Liver (tissue), 9 donors: ENCODE results near the gene MAMSTR. TPM values are rescaled to one million over a fixed set of nuclear protein-coding genes. Genes with fewer than 3 reads are reported as not detected.

Experiments used
- DNase-seq: peaks from one replicate; pipeline ENCODE4 v3.0.0-alpha.2; 2017; ENCODE audit warnings: low spot score
- H3K27ac ChIP-seq, 2 donors: one replicate each; pipeline ENCODE4 v1.7.0; 2013; ENCODE audit warnings: inconsistent platforms in 2 of 2, low read length in 2 of 2, control low read depth in 1 of 2, low read depth in 1 of 2, mild to moderate bottlenecking in 1 of 2
- H3K27me3 ChIP-seq, 4 donors: one replicate each; pipeline versions ENCODE4 v1.6.1 to v1.7.0; 2013; ENCODE audit warnings: low read length in 3 of 4, inconsistent platforms in 1 of 4, mild to moderate bottlenecking in 1 of 4, moderate library complexity in 1 of 4; ENCODE audit not compliant: control insufficient read depth in 4 of 4, insufficient read depth in 4 of 4
- H3K36me3 ChIP-seq, 4 donors: one replicate each; pipeline versions ENCODE4 v1.6.1 to v1.7.0; 2013; ENCODE audit warnings: low read length in 3 of 4, mild to moderate bottlenecking in 3 of 4, low read depth in 1 of 4, moderate library complexity in 1 of 4; ENCODE audit not compliant: control insufficient read depth in 4 of 4, insufficient read depth in 3 of 4
- H3K4me1 ChIP-seq, 4 donors: one replicate each; pipeline versions ENCODE4 v1.6.1 to v1.7.0; 2013; ENCODE audit warnings: low read length in 3 of 4, mild to moderate bottlenecking in 3 of 4, moderate library complexity in 1 of 4; ENCODE audit not compliant: control insufficient read depth in 4 of 4, insufficient read depth in 4 of 4
- H3K4me3 ChIP-seq, 3 donors: one replicate each; pipeline versions ENCODE4 v1.6.1 to v1.7.0; 2013; ENCODE audit warnings: low read length in 3 of 3, control low read depth in 1 of 3, low read depth in 1 of 3, mild to moderate bottlenecking in 1 of 3
- H3K9ac ChIP-seq, 2 donors: one replicate each; pipeline ENCODE4 v1.7.0; 2013; ENCODE audit warnings: low read length in 2 of 2, mild to moderate bottlenecking in 2 of 2, moderate library complexity in 2 of 2, control low read depth in 1 of 2, low read depth in 1 of 2
- H3K9me3 ChIP-seq, 4 donors: one replicate each; pipeline versions ENCODE4 v1.6.1 to v1.7.0; 2013; ENCODE audit warnings: low read length in 3 of 4; ENCODE audit not compliant: control insufficient read depth in 4 of 4
- ATF3 ChIP-seq: IDR thresholded peaks from 2 replicates; pipeline ENCODE4 v1.6.1; 2016; ENCODE audit warnings: antibody characterized with exemption
- EGR1 ChIP-seq, 2 donors: IDR thresholded peaks; 2 replicates each; pipeline ENCODE4 v1.6.1; 2016 to 2018; ENCODE audit warnings: antibody characterized with exemption in 2 of 2, low read depth in 2 of 2
- GABPA ChIP-seq, 2 donors: IDR thresholded peaks in 1 of 2; conservative IDR thresholded peaks in 1 of 2; 2 replicates each; pipeline ENCODE4 v1.6.1; 2016; ENCODE audit warnings: antibody characterized with exemption in 2 of 2, mild to moderate bottlenecking in 1 of 2, moderate library complexity in 1 of 2
- HNF4A ChIP-seq, 2 donors: conservative IDR thresholded peaks; 2 replicates each; pipeline ENCODE4 v1.6.1; 2016; ENCODE audit warnings: antibody characterized with exemption in 2 of 2, mild to moderate bottlenecking in 2 of 2
- HNF4G ChIP-seq: IDR thresholded peaks from 2 replicates; pipeline ENCODE4 v1.6.1; 2016; ENCODE audit warnings: antibody characterized with exemption
- JUND ChIP-seq, 2 donors: IDR thresholded peaks; 2 replicates each; pipeline ENCODE4 v1.6.1; 2016; ENCODE audit warnings: antibody characterized with exemption in 2 of 2
- MAX ChIP-seq: IDR thresholded peaks from 2 replicates; pipeline ENCODE4 v1.6.1; 2016; ENCODE audit warnings: antibody characterized with exemption
- NR2F2 ChIP-seq: IDR thresholded peaks from 2 replicates; pipeline ENCODE4 v1.6.1; 2016; ENCODE audit warnings: antibody characterized with exemption
- RAD21 ChIP-seq, 2 donors: IDR thresholded peaks; 2 replicates each; pipeline ENCODE4 v1.6.1; 2016; ENCODE audit warnings: antibody characterized with exemption in 2 of 2, mild to moderate bottlenecking in 2 of 2
- SP1 ChIP-seq: IDR thresholded peaks from 2 replicates; pipeline ENCODE4 v1.6.1; 2018; ENCODE audit warnings: antibody characterized with exemption, mild to moderate bottlenecking
- TAF1 ChIP-seq: conservative IDR thresholded peaks from 2 replicates; pipeline ENCODE4 v1.6.1; 2016; ENCODE audit warnings: antibody characterized with exemption, mild to moderate bottlenecking
- ZBTB33 ChIP-seq: IDR thresholded peaks from 2 replicates; pipeline ENCODE4 v1.6.1; 2016; ENCODE audit warnings: antibody characterized with exemption
- whole genome bisulfite sequencing: extraction: QIAGEN DNeasy Blood & Tissue Kit; methylation state at CpG from one replicate; pipeline ENCODE4 v1.1.7; 2013; 5-methylcytosine and 5-hydroxymethylcytosine counted together
- polyA plus RNA-seq, 2 donors: library from polyadenylated mRNA; stranded (reverse) in 1 of 2; unstranded in 1 of 2; fragments of 200-250 nt in 1 of 2; fragments of >200 nt in 1 of 2; fragmentation: Nextera tagmentation in 1 of 2; extraction: Ambion mirVana in 1 of 2; gene quantifications; one replicate each; pipeline versions ENCODE4 v1.2.1 to v1.2.3, GENCODE V29; 2013 to 2015
- total RNA-seq, 2 donors: library from RNA; depleted of rRNA; stranded (reverse); fragments of >200 nt; gene quantifications; one replicate each; pipeline ENCODE4 v1.2.3, GENCODE V29; 2014
- TF ChIP-seq, protein P1 (sequence below): IDR thresholded peaks from 2 replicates; pipeline ENCODE4 v1.6.1; 2016; ENCODE audit warnings: antibody characterized with exemption, mild to moderate bottlenecking
- TF ChIP-seq, protein P2 (sequence below): fragments of 150-350 bp; IDR thresholded peaks from 2 replicates; pipeline ENCODE4 v1.5.1; 2017; ENCODE audit warnings: improper control_type of control experiment, low read depth, low read length; ENCODE audit not compliant: missing input control
- donor health status: healthy.
- donor health status: healthy.
- donor health status: healthy.
- donor health status: healthy.
- donor health status: healthy.

Gene MAMSTR
- total and polyA plus RNA-seq, 4 donors = 0.07 to 0.31 (median 0.09) TPM

DNA sequence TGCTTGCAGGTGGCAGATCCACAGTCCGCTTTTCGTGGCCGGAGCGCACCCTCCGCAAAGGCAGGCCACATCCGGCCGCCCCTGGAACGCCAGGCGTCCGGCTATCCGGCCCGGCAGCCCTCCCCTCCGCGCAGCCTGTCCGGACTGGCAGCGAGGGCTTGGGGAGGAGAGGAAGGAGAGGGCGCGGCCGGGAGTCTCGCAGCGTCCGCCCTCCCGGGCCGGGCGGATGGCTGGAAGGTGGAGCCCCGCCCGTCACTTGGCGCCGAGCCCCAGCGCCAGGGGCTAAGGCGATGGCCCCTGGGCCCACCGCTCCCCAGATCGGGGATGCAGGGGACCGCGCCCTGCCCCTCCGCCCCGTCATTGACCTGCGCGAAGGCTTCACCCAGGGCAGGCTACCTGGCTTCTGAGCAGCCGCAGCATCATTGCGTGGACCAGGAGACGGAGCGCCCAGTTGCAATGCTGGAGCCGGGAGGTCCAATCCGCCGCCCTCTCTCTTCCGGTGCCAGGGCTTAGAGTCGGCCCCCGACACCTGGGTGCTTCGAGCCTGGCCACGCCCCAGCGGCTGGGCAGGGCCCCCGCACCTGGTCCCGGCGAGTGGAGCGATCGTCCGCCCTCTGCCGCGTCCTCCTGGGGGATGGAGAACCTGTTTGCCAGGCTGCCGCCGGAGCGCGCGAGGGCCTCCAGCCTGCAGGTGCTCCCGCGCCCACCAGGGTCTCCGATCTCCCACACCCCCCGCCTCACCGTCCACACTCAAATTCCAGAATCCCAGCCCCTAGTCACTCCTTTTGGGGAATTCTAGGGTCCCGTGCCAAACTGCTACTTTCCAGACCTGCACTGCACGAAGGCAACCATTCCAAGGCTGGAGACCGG is 33.2 kb upstream of the MAMSTR start, which contains the start of gene FUT1:
TSS of gene FUT1 (minus strand) at position 146 of the 870 bp plus-strand sequence. CDS start 1,360 bp downstream, outside the sequence.
- peak within 1 kb of the TSS; percentile 4 to 38 for H3K27ac ChIP-seq
- H3K9ac ChIP-seq = peak within 1 kb of the TSS; percentile 34 to 41
- peak; percentile 72 for DNase-seq
- TF ChIP-seq MAX = no peak
- TF ChIP-seq HNF4A (conservative IDR thresholded peaks at IDR 0.05) = no peak
- TF ChIP-seq EGR1 (IDR thresholded peaks at IDR 0.05; ENCODE audit: low read depth in 2 of 2) = no peak
- no peak for TF ChIP-seq ATF3
- TF ChIP-seq ZBTB33 = no peak
- TF ChIP-seq RAD21 (IDR thresholded peaks at IDR 0.05) = peak in 1 of 2 donors; percentile 24
- H3K9me3 ChIP-seq = no peaks in the 10 kb centered on the region
- H3K4me3 ChIP-seq = peak within 1 kb of the TSS in 2 of 3 donors; percentile 5 to 26
- H3K27me3 ChIP-seq = no peaks in the 10 kb centered on the region
- H3K36me3 ChIP-seq = no peaks in the 10 kb centered on the region
- 6% methylated on average over 73 of the region's 73 CpGs for WGBS
- peaks cover 7 to 27% (median 16%) of the 10 kb centered on the region in 4 donors for H3K4me1 ChIP-seq

GRCh38 chr19:48751845-48752495 is 32.4 kb upstream of the MAMSTR start:
- H3K27ac ChIP-seq = peak overlapping the region; percentile 4 to 38
- H3K9ac ChIP-seq = peak overlapping the region; percentile 34 to 41
- no peaks in the 10 kb centered on the region for H3K9me3 ChIP-seq
- H3K27me3 ChIP-seq = no peaks in the 10 kb centered on the region
- H3K4me3 ChIP-seq = peak overlapping the region in 2 of 3 donors; percentile 5 to 26
- H3K4me1 ChIP-seq = peaks cover 5 to 22% (median 15%) of the 10 kb centered on the region in 4 donors
- DNase-seq = no peak
- WGBS = 42% methylated on average over 20 of the region's 20 CpGs
- no peak for TF ChIP-seq NR2F2
- TF ChIP-seq MAX = no peak
- no peak for TF ChIP-seq JUND (IDR thresholded peaks at IDR 0.05)
- TF ChIP-seq, protein P1, sequence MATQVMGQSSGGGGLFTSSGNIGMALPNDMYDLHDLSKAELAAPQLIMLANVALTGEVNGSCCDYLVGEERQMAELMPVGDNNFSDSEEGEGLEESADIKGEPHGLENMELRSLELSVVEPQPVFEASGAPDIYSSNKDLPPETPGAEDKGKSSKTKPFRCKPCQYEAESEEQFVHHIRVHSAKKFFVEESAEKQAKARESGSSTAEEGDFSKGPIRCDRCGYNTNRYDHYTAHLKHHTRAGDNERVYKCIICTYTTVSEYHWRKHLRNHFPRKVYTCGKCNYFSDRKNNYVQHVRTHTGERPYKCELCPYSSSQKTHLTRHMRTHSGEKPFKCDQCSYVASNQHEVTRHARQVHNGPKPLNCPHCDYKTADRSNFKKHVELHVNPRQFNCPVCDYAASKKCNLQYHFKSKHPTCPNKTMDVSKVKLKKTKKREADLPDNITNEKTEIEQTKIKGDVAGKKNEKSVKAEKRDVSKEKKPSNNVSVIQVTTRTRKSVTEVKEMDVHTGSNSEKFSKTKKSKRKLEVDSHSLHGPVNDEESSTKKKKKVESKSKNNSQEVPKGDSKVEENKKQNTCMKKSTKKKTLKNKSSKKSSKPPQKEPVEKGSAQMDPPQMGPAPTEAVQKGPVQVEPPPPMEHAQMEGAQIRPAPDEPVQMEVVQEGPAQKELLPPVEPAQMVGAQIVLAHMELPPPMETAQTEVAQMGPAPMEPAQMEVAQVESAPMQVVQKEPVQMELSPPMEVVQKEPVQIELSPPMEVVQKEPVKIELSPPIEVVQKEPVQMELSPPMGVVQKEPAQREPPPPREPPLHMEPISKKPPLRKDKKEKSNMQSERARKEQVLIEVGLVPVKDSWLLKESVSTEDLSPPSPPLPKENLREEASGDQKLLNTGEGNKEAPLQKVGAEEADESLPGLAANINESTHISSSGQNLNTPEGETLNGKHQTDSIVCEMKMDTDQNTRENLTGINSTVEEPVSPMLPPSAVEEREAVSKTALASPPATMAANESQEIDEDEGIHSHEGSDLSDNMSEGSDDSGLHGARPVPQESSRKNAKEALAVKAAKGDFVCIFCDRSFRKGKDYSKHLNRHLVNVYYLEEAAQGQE = no peak
- TF ChIP-seq, protein P2, sequence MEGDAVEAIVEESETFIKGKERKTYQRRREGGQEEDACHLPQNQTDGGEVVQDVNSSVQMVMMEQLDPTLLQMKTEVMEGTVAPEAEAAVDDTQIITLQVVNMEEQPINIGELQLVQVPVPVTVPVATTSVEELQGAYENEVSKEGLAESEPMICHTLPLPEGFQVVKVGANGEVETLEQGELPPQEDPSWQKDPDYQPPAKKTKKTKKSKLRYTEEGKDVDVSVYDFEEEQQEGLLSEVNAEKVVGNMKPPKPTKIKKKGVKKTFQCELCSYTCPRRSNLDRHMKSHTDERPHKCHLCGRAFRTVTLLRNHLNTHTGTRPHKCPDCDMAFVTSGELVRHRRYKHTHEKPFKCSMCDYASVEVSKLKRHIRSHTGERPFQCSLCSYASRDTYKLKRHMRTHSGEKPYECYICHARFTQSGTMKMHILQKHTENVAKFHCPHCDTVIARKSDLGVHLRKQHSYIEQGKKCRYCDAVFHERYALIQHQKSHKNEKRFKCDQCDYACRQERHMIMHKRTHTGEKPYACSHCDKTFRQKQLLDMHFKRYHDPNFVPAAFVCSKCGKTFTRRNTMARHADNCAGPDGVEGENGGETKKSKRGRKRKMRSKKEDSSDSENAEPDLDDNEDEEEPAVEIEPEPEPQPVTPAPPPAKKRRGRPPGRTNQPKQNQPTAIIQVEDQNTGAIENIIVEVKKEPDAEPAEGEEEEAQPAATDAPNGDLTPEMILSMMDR = no peak
- no peak for TF ChIP-seq TAF1
- no peak for TF ChIP-seq EGR1 (IDR thresholded peaks at IDR 0.05; ENCODE audit: low read depth in 2 of 2)
- TF ChIP-seq ATF3 = no peak
- TF ChIP-seq SP1 = no peak
- TF ChIP-seq GABPA (IDR thresholded peaks at IDR 0.05 in 1 of 2, conservative IDR thresholded peaks at IDR 0.05 in 1 of 2) = no peak
- no peak for TF ChIP-seq HNF4G
- H3K36me3 ChIP-seq = no peaks in the 10 kb centered on the region
